Renal cortical epithelial cell (primary cell): Measurements from ENCODE around the gene KAT5. TPM values are rescaled to one million over a fixed set of nuclear protein-coding genes. Genes with fewer than 3 reads are reported as not detected.
"Not testable (repeated sequence)": the region's sequence is repeated elsewhere in the genome, so short reads cannot be mapped to it uniquely, and the experiment has no call there.

Experiments used
- DNase-seq: peaks from one replicate; pipeline ENCODE4 v3.0.0-alpha.2; 2011; ENCODE audit warnings: low read depth
- total RNA-seq: library from RNA; depleted of rRNA; stranded (reverse); fragments of >200 nt; gene quantifications from 2 replicates; pipeline ENCODE4 v1.2.3, GENCODE V29; 2014

The KAT5 gene
- total RNA-seq, 1 donor from 2014 or later: 29.5 TPM

DNA sequence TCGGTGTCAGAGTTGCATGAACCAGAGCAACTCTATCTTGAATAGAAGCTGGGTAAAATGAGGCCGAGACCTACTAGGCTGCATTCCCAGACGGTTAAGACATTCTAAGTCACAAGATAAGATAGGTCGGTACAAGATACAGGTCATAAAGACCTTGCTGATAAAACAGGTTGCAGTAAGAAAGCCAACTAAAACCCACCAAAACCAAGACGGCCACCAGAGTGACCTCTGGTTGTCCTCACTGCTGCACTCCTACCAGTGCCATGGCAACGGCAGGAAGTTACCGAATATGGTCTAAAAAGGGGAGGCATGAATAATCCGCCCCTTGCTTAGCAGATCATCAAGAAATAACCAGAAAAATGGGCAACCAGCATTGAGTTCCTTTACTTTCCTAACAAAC is 2.4 kb upstream of the KAT5 start:
- no peak for DNase-seq

DNA sequence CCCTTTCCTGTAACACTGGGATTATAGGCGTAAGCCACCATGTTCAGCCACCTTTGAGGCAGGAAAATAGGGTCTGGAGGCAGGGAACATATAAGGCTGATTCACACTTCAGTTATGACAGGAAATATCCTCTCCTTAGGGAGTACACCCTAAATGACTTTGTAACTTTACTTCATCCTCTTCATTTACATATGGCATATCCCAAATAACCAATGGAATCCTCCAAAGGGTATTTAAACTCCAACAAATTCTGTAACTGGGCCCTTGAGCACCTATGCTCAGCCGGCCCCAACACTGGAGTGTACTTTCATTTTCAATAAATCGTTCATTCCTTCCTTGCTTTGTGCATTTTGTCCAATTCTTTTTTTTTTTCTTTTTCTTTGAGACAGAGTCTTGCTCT is 1.6 kb upstream of the KAT5 start:
- DNase-seq: no peak

DNA sequence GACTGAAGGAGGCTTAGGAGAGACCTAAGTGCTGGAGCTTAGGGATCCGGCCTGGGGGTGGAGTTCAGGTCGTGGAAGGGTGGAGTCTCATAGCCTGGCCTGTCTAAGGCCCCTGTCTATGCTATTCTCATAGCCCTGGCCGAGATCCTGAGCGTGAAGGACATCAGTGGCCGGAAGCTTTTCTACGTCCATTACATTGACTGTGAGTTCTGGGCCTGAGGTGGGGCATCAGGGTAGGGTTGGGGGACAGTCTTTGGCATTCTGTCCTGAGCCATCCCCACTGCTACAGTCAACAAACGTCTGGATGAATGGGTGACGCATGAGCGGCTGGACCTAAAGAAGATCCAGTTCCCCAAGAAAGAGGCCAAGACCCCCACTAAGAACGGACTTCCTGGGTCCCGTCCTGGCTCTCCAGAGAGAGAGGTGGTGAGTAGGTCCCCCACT is 603 bp downstream of the KAT5 start:
- no peak for DNase-seq

DNA sequence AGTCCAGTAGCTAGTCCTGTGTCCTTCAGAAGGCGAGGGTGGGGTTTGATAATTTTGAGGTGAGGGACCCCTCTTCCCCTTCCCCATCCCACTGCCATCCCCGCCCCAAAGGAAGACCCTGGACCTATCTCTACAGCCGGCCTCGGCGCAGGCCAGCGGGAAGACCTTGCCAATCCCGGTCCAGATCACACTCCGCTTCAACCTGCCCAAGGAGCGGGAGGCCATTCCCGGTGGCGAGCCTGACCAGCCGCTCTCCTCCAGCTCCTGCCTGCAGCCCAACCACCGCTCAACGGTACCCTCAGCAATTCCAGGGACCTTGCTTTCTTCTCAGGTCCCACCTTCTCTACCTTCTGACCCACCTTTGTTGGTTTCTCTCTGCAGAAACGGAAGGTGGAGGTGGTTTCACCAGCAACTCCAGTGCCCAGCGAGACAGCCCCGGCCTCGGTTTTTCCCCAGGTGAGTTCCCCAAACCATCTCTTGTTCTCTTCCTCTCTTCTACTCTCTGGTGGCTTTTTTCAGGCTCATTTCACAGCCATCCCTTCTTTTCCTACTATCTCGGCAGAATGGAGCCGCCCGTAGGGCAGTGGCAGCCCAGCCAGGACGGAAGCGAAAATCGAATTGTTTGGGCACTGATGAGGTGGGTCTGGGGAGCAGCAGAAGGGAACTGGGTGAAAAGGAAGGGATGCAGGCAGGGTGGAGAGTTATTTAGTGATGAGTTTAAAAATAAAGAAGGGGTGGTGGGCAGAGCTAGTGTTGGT is 1.3 kb downstream of the KAT5 start:
- DNase-seq: no peak

DNA sequence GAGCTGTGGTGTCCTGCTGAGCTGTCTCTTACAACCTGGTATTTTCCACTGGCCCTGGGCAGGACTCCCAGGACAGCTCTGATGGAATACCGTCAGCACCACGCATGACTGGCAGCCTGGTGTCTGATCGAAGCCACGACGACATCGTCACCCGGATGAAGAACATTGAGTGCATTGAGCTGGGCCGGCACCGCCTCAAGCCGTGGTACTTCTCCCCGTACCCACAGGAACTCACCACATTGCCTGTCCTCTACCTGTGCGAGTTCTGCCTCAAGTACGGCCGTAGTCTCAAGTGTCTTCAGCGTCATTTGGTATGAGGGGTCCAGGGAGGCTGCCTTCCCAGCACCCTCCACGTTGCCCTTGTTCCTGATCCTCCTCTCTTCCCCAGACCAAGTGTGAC is 2.4 kb downstream of the KAT5 start:
- DNase-seq: no peak

DNA sequence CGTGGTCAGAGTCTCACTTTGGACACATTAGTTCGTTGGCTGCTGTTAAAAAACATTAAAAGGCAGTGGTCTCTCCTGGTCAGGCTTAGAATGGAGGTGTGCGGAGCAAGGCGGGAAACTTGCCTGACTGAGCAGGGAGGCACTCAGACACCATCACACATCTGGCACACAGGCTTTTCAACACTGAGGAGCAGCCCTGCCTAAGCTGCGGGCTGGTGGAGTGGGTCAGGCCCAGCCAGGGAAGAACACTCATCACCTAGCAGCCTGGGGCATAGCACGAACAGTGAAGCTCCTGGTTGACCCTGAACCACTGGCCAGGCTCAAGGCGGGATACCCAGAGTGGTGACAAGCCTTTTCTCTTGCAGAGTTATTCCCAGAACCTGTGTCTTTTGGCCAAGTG is 4.2 kb downstream of the KAT5 start:
- no peak for DNase-seq

DNA sequence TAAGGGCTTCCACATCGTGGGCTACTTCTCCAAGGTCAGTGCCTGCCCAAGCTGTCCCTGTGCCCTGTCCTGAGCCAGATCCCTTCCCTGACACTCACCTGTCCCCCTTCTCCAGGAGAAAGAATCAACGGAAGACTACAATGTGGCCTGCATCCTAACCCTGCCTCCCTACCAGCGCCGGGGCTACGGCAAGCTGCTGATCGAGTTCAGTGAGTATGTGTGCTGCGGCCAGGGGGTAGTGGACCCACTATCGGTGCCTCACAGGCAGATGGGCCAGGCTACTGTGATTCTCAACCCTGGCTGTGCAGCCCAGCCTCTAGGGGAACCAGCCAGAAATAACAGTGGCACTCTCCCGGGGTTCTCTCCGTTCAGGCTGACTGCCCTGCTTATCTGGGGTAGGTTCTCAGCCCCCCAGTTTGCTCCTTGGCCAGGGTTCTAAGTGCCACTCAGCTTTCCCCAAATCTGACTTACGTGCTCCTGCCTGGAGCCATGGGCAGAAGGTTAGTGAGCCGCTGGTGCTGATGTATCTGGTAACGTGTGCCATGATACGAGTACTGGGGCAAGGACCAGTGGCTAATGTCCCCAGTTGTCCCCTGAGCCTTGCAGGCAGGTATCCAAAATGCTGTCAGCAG is 4.8 kb downstream of the KAT5 start:
- DNase-seq: no peak

DNA sequence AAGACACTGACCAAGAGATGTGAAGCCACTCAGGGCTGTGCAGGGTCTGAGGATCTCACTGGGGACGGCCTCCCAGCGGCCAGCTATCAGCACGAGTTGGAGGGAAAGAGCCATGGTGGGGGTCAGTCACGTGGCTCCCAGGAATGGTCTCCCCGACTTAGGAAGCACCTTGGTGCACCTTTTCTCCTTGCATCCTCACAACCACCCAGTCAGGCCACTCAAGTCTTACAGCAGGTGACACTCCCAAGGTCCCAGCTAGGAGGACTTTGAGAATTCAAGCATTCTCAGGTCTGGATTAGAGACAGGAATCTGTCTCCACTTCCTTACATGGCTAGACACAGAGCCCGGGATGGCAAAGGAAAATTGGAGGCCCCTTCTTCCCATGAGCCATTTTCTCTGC is 5.9 kb downstream of the KAT5 start:
- DNase-seq: no peak

DNA sequence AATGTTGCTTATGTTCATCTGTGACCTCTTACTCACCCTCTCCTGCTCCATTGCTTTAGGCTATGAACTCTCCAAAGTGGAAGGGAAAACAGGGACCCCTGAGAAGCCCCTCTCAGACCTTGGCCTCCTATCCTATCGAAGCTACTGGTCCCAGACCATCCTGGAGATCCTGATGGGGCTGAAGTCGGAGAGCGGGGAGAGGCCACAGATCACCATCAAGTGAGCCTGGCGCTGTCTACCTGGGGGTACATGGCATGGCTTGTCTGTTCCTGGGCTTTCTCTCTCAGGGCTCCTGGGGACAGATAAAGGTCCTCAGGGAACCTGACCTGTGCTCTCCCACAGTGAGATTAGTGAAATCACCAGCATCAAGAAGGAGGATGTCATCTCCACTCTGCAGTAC is 6.5 kb downstream of the KAT5 start:
- DNase-seq: no peak

DNA sequence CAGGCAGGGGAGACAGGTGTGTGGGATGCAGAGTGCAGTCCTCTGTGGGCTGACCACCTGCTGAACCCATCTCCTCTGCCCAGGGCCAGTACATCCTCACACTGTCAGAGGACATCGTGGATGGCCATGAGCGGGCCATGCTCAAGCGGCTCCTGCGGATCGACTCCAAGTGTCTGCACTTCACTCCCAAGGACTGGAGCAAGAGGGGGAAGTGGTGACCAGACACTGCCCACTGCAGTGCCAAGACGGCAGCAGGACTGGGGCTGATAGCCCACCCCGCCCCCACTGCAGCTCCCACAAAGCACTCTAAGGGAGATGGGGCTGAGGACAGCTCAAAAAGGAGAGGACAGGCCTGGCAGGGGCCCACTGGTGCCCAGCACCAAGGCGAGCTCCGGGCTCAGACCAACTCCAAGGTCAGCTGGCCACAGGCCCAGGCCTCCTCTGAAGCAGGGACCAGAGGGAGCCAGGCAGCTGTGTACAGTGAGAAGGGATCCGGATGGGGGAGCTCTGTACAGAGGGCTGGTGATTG is 7.0 kb downstream of the KAT5 start:
- no peak for DNase-seq

DNA sequence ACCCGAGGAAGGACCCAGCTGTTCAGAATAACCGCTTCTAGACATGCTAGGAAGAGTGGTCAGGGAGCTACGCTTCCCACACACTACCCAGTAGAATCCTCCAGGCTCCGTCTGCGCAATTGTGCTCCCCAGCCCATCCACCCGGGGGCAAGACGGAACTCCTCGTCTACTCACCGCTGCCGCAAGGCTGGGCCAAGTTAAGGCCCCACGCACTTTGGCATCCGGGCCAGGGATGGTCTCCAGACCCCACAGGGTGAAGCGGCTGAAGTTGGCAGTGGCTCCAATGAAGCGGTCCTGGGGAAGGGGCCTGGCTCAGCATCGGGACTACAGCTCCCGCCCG is 7.8 kb downstream of the KAT5 start:
- DNase-seq: no peak

DNA sequence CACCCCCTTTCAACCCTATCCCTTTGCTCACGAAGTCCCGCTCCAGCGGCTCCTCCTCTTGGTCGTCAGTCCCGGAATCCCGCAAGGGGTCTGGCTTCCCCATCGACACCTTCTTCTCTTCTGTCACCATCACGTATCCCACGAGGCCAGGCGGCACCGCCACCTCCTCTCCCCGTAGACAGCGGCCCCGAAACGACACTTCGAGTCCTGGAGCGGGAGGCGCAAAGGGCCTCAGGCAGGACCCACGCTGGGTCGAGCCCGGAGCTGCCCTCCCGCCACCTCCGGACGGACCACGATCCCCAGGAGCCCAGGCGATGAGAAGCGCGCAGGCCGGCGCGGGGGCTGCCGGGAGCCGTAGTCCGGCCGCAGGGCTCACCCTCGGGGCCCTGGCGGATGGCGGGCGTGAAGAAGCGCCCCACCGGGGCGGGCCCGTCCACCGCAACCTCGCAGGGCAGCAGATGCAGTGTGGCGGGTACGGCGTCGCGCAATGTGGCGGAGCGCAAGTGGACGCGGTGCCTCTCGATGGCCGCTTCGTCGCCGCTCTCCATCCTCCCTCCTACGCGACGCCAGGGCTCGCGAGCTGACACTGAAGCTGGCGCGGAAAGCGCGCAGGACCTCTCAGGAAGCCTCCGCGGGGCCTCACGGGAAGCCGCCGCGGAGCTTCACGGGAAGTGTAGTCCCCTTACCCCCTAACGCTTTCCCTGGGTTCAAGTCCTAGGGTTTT is 8.3 kb downstream of the KAT5 start, which contains the start of gene RNASEH2C:
RNASEH2C (minus strand) TSS at position 588 of the 724 bp plus-strand sequence; CDS start at position 548, 40 bp downstream.
- peak; percentile 61 for DNase-seq

DNA sequence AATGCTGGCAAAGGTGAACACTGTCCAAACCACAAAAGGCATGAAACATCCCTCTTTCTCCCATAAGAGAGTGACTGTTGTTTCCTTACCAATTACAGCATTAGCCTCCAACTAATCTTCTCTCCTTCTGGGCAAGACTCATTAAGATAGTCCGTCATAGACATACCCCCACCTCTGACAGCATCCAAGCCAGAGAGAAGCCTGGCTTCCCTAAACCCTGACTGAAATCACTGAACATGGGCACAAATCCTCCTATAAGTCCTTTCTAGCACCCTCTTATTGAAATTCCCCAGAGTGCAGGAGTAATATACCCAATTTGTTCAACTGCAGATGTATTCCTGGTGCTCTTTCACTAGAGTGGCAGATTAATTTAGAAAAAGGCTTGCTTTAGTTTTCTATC is 10.2 kb downstream of the KAT5 start:
- DNase-seq: no peak

DNA sequence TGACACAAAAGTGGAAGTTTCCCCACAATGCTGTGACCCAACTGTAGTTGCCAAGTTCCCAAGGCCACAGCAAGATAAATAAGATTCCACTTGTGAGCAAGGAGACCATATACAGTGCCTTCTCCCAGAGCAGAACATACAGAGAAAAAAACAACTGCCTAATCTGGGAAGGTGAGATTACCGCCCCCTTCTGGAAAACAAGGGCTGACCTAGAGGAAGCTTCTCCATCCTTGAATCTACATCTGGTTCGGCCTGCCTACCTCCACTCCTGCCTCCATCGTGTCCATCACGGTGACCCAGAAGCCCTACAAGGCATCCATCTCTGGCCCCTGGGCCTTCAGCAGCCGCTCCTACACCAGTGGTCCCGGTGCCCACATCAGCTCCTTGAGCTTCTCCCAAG is 14.6 kb downstream of the KAT5 start:
- DNase-seq: no peak

DNA sequence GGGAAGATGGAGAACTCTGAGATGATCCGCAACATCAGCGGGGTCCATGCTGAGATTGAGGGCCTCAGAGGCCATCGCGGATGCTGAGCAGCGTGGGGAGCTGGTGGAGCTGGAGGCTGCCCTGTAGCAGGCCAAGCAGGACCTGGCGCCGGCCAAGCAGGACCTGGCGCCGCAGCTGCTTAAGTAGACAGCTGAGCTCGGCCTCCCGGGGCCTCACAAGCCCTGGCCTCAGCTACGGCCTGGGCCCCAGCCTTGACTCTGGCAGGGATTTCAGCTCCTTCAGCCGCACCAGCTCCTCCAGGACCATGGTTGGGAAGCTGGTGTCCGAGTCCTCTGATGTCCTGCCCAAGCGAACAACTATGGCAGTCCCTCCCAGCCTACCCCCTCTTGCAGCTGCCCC is 15.8 kb downstream of the KAT5 start:
- no peak for DNase-seq

DNA sequence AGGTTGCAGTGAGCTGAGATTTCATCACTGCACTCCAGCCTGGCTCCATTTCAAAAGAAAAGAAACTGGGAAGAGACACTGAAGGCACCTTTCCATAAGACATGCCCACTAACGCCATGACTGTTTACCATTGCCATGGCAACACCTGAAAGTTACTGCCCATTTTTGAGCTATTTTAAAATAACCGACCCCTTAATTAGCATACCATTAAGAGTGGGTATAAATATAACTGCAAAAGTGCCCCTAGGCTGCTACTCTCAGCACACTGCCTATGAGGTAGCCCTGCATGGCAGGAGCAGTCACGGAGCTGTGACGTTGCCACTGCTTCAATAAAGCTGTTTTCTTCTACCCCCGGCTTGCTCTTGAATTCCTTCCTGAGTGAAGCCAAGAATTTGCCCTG is 18.4 kb downstream of the KAT5 start:
- peak; percentile 29 for DNase-seq

DNA sequence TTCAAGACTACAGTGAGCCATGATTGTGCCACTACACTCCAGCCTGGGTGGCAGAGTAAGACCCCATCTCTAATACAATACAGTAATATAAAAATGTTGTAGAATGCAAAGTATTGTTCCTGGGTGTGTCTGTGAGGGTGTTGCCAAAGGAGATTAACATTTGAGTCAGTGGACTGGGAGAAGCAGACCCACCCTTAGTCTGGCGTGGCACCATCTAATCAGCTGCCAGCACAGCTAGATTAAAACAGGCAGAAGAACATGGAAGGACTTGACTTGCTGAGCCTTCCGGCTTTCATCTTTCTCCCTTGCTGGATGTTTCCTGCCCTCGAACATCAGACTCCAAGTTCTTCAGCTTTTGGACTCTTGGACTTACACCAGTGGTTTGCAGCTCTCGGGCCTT is 23.1 kb downstream of the KAT5 start:
- not testable (repeated sequence) for DNase-seq

DNA sequence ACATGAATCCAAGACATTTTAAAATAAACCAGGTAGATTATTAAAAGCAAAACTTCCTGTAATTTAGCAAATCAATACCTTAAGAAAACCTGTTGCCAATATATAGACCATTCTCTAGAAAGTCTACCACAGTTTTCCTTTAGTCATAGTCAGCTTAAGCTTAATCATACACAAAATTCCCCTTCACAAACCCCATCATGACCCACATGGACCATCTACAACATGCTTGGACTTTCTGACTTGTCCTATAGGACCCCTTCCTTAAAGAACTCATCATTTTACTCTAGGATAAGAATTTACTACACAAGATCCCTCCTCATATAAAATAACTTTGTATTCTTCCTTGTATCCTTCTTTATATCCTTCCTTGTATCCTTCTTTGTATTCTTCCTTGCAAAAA is 24.8 kb downstream of the KAT5 start:
- no peak for DNase-seq

DNA sequence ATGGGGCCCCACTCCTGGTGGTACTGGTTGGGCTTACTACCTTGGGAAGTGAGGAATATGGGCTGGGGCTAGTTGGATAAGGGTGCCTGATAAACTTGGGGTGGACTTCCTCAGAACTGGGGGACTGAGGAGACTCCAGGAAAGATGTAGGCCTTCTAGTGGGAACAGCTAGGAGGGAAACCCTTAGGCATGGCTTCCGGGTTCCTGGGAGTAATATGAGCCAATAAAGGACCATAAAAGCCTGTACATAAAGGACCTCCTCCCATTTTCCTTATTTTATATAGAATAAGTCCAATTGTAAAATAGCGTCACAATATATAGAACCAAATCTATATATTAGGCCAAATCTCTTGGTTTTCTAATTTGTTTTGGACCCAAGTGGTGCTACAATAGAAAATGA is 27.0 kb downstream of the KAT5 start:
- no peak for DNase-seq

DNA sequence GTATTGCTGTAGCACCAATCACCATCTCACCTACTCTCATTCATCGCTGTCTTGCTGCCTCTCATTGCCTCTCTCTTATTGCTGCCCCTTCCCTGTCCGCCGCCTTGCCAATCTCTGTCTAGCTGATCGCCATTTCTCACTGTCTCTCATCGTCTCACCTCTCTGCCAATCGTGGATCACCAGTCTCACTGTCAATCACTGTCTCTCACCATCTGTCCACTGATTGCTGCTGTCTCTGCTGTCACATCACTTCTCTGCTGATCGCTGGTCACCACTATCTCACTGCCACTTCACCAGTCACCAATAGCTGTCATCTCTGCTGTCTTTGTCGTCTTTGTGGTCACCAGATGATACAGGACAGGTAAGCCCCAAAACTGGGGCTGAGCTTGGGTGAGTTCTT is 29.1 kb downstream of the KAT5 start:
- DNase-seq: no peak

DNA sequence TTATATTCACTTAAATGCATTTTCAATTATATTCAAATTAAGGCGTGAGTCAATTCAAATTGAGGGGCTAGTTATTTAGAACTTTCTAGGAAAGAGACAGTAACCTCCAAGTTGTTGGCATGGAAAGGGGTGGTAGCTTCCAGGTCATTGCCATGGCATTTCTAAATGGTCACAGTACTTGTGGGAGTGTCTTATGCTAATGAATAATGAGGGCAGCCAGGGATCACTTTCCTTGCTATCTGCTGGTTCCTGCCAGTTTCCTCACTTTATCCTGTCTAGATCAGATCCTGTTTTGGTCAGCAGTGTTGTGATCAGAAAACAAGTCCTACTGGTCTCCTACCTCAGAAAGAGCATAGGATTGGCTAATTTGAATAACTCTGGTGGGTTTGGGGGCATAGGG is 30.3 kb downstream of the KAT5 start:
- DNase-seq: peak; percentile 25

DNA sequence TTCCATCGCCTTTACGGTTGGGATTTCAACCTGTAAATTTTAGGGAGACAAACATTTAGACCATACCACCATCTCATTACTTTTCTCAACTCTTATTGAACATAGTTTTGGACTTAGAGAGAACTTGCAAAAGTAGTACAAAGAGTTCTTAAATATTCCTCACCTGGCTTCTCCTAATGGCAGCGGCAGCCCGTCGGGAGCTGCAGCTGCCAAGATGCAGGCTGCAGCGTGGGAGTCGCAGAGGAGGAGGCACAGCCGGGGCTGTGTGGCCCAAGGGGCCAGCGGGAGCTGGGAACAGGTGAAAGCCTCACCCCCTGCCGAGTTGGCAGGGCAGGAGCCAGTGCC is 31.6 kb downstream of the KAT5 start:
- DNase-seq: no peak
